ENCODE results near the gene MAGEA11.
"Not testable (repeated sequence)": the region's sequence is repeated elsewhere in the genome, so short reads cannot be mapped to it uniquely, and the experiment has no call there.

DNA sequence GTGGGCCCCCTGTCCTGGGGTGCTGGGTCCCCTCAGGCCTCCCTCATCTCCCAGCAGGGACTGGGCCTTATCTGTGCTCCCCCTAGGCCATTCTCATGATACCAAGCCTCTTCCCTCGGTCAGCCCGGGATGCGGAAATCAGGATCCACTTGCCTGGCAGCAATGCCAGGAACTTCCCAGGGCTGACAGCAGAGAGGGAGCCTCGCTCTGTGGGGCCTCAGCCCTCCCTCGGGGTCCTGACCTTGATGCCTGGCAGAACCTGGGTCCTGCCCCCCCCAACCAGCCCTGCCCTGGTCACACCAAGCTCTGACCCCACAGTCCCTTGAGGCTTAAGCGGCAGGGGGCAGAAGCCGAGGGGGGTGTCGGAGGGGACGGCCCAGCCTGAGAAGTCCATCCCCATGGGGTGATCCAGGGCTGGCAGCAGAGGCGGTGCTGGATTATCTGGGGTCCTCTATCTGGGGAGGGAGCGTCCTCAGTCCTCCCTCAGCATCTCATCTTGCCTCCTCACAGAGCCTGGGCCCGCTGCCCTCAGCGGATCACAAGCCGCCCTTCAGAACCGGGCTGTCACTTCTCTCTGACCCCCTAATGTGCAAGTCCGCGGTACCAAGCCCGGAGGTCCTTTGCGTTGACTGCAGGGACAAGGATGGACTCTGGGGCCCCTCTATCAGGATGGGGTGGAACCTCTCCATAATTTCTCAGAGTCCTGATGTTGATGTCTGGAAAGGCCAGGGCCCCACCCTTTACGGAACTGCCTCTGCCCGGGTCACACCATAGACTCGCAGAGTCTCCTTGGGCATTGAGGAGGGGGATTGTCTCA is 50.2 kb downstream of the MAGEA11 start:
- not testable (repeated sequence) for TF ChIP-seq CTCF (conservative IDR thresholded peaks at IDR 0.05; ENCODE audit: low read length); EZH2phosphoT487 (IDR thresholded peaks at IDR 0.05; ENCODE audit: borderline replicate concordance)
